HEK293T (cell line): ENCODE data around the gene TMPRSS3.

Experiments
- BHLHE40 ChIP-seq: fragments of 450-650 bp; IDR thresholded peaks from 2 replicates; pipeline ENCODE4 v1.6.1; 2016; ENCODE audit warnings: mild to moderate bottlenecking, moderate library complexity, borderline replicate concordance
- CTBP1 ChIP-seq: fragments of 450-650 bp; IDR thresholded peaks from 2 replicates; pipeline ENCODE4 v1.6.1; 2016; ENCODE audit warnings: borderline replicate concordance
- FOXK2 ChIP-seq: fragments of 450-650 bp; IDR thresholded peaks from 2 replicates; pipeline ENCODE4 v1.6.1; 2016; ENCODE audit warnings: mild to moderate bottlenecking
- FOXM1 ChIP-seq: fragments of 450-650 bp; IDR thresholded peaks from 2 replicates; pipeline ENCODE4 v1.6.1; 2017; ENCODE audit warnings: mild to moderate bottlenecking, borderline replicate concordance
- NFRKB ChIP-seq: fragments of 450-650 bp; IDR thresholded peaks from 2 replicates; pipeline ENCODE4 v1.6.1; 2016; ENCODE audit warnings: mild to moderate bottlenecking, moderate library complexity
- SP1 ChIP-seq: fragments of 450-650 bp; IDR thresholded peaks from 2 replicates; pipeline ENCODE4 v1.6.1; 2017
- TARDBP ChIP-seq: fragments of 450-650 bp; IDR thresholded peaks from 2 replicates; pipeline ENCODE4 v1.6.1; 2016
- ZNF384 ChIP-seq: fragments of 450-650 bp; IDR thresholded peaks from 2 replicates; pipeline ENCODE4 v1.6.1; 2016

DNA sequence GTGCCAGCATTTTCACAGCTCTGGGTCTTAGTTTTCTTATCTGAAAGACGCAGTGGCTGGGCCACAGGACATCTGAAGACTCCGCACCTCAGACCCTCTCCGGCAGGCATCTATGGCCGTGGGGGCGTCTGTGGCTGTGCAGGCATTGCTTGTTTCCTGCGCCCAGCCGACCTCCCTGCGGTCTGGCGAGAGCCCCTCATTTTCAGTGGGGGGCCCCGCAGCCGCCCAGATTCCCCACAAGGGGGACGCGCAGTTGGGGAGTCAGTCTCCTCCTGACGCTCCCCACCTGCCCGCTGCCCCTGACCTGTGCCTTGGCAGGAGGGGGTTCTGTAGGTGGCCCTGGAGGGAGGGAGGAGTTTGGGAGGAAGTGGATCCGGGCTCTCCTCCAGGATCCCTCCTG lies 26.0 kb downstream of the TMPRSS3 start:
- TF ChIP-seq TARDBP (no peak), ZNF384 (no peak), NFRKB (no peak), CTBP1 (no peak), BHLHE40 (no peak), FOXM1 (no peak), FOXK2 (no peak), SP1 (no peak)
